ENCODE results near the gene SYNCRIP.
A peak's percentile ranks its signal among the peaks of the same experiment; 100 is the strongest.
"Not testable (repeated sequence)": the region's sequence is repeated elsewhere in the genome, so short reads cannot be mapped to it uniquely, and the experiment has no call there.

The SYNCRIP gene

GRCh38 chr6:85669735-85670194 is 27.1 kb upstream of the SYNCRIP start:
- peak; percentile 16 for DNase-seq

- DNase-seq, result no peak
Observed at GRCh38 chr6:85662251-85662650, 19.6 kb upstream of the SYNCRIP start.

DNA sequence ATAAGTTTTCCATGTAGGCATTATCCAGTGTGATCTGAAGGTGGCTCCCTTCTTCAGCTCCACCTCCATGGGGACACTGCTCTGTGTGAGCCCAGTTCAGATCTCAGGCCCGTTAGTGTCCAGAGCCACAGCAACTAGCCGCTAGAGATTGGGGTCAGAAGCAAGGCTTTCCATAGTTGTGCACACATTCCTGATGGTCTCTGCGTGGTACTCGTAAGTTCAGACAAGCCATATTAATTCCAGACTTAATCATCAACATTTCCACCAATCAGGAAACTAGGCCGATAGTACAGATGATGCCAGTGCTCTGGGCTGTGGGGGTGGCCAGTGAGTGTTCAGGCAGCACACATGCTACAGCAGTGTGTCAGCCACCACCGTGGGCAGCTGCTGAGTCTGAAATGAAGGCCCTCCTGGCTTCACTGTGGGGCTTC is 17.5 kb upstream of the SYNCRIP start:
- no peak for DNase-seq

DNA sequence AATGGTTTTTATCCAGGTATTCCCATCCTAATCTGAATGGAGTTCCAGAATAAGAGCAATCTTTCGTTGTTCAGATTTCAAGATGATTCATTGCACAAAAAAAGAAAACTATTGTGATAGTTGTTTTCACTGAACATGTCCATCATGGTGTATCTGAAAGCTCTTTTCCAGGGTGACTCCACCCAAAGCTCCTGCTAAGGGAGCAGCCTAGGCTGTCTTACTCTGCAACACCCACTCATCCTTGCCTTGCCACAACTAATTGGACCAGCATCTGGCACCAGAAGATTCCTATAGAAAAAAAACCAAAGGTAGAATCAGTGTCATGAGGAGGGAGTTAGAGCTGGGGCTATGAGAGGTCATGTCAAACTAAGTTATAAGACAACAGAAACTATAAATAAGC is 7.9 kb upstream of the SYNCRIP start:
- no peak for DNase-seq

GRCh38 chr6:85644279-85644762 is 1.6 kb upstream of the SYNCRIP start:
- DNase-seq, result no peak

DNA sequence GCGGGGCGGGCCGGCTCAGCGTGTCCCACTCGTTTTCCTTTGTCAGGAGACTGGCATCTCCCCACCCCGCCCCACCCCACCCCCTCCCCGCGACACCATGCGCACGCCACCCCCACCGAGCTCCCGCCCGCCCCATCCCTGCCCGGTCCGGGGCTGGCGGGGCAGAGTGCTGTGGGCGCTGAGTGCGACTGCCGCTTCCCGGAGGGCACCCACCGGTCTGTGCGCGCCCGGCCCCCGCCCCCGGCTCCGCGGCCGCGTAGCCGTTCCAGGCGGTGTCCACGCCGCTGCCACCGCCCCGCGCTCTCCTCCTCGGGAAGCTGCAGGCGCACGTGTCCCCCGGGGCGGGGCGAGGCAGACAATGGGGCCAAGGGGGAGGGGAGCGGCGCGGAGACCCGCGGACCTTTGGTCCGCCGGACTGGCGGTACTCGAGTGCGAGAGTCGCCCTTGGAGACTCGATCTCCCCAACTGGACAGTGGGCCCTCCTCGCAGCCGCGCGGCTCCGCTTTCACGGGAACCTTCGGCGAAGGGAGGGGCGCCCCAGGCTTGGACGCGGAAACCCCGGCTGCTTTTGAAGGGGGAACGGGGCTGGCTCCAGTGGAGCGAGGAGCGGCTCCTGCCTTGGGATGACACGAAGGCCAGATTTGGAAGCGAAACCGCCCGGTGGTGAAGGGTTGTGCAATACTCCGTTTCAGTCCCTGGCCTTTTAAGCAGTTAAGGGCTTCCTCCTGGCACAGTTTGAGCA is 1.0 kb upstream of the SYNCRIP start:
- DNase-seq, result peak; percentile 84

GRCh38 chr6:85641897-85642773 is 551 bp downstream of the SYNCRIP start:
- peak; percentile 54 for DNase-seq

DNA sequence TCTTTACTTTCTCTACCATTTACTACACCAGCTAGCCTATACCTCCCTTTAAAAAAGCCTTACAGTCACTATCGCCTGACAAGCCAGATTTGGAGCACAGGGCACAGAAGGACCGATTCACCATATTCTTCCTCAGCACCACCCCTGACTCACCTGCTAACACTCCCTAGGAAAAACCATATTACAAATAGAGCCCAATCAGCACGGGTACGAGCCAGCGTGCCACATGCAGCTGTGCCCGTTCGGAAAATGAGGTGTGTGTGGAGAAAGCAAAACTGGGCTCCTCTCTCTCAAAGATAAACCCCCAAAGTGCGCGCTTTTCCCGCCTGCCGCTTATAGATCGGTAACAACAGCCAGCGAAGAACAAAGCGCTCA is 1.2 kb downstream of the SYNCRIP start:
- DNase-seq, result no peak

DNA sequence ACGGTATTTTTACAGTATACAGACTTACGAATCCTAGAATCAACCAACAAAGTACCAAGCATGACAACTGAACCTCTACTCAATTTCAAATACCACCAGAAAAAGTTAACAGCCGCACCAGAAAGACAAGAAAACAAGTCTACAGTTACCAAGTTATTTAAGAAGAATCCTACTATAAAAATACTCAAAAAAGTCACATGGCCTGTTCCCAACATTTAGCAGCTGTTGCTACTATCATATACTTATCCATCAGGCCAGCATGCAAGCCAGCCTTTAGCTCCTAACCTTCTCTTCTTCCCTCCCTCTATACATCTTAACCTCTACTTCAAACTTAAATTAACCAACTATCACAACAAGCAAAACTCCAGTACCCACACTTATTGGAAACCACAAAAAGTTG is 1.9 kb downstream of the SYNCRIP start:
- no peak for DNase-seq

DNA sequence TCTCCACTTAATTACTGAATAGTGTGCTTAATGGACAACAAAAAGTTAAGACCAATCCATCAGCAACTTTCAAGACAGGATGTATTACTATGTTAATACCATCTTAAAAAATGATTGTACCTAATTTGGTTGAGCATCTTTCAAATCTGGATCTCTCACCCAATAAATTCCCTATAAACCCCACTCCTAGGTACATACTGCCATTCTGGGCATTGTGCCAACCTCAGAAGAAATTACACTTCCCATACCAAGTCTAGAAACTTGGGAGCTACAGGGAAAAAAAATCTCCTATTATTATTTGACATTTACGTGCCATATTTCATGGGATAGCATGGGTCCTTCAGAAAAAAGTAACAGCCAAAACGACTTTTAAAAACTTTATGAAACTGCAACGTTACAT is 5.1 kb downstream of the SYNCRIP start:
- no peak for DNase-seq

DNA sequence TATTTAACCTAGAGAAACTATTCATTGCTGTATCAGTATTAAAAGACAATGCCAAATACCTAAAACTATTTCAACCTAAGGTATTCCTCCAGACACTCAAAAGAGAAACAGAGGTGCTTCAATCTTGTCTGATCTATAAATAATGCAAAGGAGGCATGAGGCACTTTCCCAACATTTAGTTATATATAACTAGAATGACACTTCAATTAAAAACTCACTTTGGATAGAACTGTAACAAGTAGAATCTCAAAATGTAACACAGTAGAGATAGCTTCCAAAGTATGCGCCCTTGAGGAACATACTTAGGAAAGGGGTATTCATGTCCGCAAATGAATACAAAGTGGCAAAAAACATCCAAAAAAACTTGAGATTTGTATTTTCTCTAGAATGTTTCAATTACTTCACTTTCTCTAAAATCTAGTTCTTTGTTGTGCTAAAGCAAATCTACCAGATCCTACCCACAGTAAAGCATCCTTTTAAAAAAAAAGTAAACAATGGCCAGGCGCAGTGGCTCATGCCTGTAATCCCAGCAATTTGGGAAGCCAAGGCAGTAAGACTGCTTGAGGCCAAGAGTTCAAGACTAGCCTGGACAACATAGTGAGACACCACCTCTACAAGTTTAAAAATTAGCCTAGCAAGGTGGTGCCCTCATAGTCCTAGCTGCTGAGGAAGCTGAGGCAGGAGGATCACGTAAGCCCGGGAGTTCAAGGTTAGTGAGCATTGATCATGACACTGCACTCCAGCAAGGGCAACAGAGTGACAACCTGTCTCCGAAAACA is 10.3 kb downstream of the SYNCRIP start:
- DNase-seq, result no peak

DNA sequence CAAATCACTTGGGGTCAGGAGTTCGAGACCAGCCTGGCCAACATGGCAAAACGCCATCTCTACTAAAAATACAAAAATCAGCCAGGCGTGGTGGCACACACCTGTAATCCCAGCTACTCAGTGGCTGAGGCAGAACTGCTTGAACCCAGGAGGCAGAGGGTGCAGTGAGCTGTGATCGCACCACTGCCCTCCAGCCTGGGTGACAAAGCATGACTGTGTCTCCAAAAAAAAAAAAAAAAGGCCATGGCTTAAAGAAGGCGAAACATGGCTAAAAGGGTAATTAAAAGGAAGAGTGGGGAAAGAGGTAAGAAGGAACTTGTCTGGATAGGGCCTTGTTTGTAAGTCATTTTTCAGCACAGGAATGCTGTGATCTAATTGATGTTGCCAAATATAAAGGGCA is 11.6 kb downstream of the SYNCRIP start:
- DNase-seq, result not testable (repeated sequence)

- no peak for DNase-seq
Observed at GRCh38 chr6:85628353-85628752, 14.3 kb downstream of the SYNCRIP start.

DNA sequence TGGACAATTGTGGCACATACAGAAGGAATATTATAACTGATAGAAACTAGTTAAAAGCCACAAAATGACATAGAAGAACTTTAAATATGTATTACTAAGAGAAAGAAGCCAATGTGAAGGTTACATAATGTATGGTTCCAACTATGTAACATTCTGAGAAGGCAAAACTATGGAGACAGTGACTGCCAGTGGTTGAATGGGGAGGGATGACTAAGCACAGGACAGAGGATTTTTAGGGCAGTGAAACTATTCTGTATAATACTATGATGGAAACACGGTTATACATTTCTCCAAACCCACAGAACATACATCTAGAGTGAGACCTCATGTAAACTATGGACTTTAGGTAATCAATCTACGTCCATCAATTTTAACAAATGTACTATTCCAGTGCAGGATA is 22.4 kb downstream of the SYNCRIP start:
- DNase-seq, result no peak

GRCh38 chr6:85614780-85615179 is 27.9 kb downstream of the SYNCRIP start:
- DNase-seq, result no peak

DNA sequence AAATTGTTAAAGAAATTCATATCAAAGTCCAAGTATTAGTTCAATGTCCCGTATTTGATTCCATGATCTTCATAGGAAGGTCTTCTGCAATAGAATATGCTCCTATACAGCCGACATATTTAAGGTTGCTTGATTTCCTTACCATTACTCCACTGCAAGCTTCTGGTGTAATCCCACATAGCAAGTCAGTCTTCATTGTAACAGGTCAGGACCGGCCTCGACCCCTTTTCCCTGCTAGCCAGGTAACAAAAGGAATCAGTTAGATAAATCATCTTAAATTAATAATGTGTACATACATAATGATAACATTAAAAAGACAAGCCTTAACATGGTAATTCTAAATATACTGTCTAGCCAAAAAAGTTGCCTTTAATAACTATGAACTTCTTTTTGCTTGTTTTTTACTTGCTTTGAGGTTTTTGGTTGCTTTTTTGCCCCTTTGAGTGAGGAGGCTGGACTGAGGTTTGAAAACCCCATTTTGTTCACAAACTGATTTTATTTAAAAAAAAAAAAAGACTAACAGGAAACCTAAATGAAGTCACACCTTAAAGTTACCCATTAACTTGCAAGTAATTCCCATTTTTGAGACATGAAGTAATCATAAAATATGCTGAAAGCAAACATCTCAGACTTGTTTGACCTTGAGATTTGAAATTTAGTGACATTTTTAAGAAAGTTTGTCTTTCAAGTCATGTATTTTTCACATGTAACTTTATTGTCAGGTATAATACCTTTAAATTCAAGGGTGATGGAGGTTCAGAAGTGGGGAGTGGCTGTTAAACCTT is 29.8 kb downstream of the SYNCRIP start:
- DNase-seq, result no peak

- no peak for DNase-seq
Observed at GRCh38 chr6:85610182-85610895, 32.3 kb downstream of the SYNCRIP start.

GRCh38 chr6:85602100-85602499 is 40.6 kb downstream of the SYNCRIP start:
- no peak for DNase-seq

DNA sequence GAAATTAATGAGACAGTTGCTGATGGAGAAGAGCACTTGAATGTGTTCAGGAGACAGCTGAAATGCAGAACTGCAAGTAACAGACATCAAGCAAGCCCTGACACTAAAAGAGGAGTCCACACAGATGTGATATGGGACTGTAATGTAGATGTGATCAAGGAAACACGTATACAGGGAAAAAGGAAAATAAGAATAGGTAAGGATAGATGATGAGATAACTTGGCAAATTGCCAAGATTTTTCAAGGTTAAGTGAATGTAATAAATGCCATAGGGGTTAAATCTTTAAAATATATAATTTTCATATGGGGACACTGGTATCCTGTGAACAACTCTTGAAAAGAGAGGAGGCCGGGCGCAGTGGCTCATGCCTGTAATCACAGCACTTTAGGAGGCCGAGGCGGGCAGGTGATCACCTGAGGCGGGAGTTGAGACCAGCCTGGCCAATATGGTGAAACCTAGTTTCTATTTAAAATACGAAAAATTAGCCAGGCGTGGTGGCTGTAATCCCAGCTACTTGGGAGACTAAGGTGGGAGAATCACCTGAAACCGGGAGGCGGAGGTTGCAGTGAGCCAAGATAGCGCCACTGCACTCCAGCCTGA is 41.9 kb downstream of the SYNCRIP start:
- DNase-seq, result no peak

DNA sequence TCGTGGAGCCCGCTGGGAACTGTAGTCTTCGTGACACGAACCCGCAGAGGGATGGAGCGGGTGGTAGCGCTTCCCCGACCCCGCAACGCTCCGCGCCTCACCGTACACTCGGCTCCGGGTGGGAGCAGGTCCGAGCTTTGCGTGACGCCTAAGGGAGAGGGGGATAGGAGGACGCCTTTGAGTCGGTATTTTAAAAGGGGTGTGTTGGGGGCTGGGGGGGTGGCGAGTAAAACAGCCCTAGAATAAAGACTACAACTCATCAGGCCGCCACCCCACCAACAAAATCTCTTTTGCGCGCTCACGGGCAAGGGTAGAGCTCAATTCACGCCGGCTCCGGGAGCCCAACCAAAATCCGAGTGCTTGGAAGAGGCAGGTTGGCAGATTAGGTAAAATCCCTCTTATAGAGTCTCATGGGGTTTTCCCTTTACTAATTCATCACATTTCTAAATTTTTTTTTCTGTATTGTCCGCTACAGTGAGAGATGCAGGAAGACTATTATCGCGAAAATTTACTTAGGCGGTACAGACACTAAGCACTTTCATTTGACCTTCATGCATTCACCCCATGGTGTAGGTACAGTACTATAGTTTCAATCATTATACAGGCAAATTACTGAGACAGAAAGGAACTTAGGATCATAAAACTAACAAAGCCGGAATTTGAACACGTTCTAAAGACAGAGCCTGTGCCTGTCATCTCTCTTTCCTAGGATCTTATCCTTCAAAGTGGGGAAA is 48.3 kb downstream of the SYNCRIP start:
- DNase-seq, result no peak

Data from GDM1 (cell line).